K562 treated with DMSO at 1 percent for 4 hours (cell line): ENCODE data around the gene TIMM9. TPM values are rescaled to one million over a fixed set of nuclear protein-coding genes. Genes with fewer than 3 reads are reported as not detected.

ENCODE experiments used
- total RNA-seq: library from RNA; unstranded; fragments of 300-600 nt; gene quantifications from 2 replicates; pipeline ENCODE4 v1.2.3, GENCODE V29; 2022; ENCODE audit not compliant: insufficient read depth

The TIMM9 gene
- total RNA-seq: 45.7 and 47.6 TPM in 2 replicates

GRCh38 chr14:58427281-58428117 lies at the start of gene TIMM9, which contains the start of gene KIAA0586:
TIMM9 (minus strand) TSS chr14:58427531; CDS start chr14:58411945, 15,586 bp downstream.
KIAA0586 (plus strand) TSS chr14:58427719; CDS start chr14:58428265, 546 bp downstream.

DNA sequence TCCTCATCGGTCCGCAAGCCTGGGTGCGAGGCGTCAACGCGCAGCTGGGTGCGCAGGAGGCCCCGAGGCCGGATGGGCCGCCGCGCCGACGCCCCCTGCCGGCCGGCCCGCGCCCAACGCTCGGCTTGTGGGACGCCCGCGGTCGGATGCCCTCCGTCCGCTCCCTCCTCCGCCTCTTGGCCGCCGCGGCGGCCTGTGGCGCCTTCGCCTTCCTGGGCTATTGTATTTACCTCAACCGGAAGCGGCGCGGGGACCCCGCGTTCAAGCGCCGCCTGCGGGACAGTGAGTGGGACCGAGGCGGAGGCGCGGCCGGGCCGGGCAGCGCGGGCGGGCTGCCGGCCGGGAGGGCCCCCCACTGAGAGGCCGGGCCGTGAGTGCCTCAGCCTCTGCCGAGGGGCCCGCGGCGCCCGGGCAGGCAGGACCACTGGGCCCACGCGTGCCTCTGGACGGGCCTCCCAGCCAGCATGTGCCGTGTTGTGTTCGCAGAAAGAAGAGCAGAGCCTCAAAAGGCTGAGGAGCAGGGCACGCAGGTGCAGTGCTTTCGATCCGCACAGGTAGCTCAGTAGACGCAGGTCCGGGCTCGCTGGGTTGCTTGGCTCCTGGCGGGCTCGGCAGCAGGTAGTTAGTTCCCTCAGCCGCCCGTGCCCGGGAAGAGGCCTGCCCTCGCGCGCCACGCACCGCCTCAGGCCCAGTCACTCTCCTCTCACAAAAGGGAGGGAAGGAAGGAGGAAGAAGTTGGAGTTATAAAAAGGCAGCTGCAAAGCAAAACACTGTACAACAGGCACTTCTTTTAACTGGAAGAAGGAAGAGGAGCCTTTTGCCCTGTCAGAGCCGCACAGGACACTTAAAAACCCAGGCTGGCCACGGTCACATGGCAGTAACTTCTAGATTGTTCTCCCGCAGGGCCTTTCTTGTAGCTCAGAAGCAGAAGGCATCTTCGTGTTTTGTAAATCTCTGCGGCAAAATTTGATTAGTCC lies 31.2 kb downstream of the TIMM9 start, which contains the start of gene TOMM20L:
TSS of gene TOMM20L (plus strand) at position 119 of the 977 bp plus-strand sequence. CDS start at position 147, 28 bp downstream.

Other genes starting within 250 kb of the TIMM9 start
- gene ACTR10, start 227.4 kb downstream of the TIMM9 start, total RNA-seq: 29.0 and 40.7 TPM in 2 replicates
- 132 and 135 TPM in 2 replicates for gene PSMA3, start 182.7 kb downstream of the TIMM9 start, total RNA-seq
- 4.8 and 5.6 TPM in 2 replicates for gene ARID4A, start 129.0 kb downstream of the TIMM9 start, total RNA-seq
- not detected in 2 replicates for gene TOMM20L, start 31.6 kb downstream of the TIMM9 start, total RNA-seq
- gene KIAA0586, start 188 bp upstream of the TIMM9 start, total RNA-seq: 9.1 and 10.3 TPM in 2 replicates
- gene DACT1, start 210.4 kb upstream of the TIMM9 start, total RNA-seq: 0.40 TPM in 1 of 2 replicates, not detected in the other